ENCODE data around the gene GRM4. TPM values are rescaled to one million over a fixed set of nuclear protein-coding genes. Genes with fewer than 3 reads are reported as not detected.

The GRM4 gene
- total RNA-seq, 4 donors from 2014 or later: 0.19 TPM; not detected in 3

DNA sequence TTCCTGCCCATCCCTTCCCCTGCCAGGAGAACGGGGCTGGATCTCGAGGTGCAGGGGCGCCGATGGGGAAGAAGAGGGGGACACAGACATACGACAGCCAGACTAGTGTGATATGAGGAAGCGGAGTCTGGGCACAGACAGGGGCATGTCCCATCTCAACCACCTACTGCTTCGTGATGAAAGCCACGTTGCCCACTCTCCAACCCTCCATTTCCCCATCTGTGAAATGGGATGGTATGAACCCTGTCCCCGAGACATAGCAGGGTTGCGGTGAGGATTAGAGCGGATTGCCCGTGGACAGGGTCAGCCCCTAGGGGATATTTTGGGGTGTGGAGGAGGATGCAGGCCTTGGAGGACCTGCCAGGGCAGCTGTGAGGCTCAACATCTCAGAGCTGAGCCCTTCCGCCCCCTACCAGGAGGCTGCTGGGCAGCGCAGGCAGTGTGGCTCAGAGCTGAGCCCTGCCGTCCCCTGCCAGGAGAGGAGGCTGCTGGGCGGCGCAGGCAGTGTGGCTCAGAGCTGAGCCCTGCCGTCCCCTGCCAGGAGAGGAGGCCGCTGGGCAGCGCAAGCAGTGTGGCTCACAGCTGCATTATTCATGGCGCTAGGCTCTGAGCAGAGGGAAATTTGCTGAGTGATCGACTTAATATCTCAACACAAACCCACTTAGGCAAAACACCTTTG, 71.7 kb downstream of the GRM4 start:
- no peak for DNase-seq (ENCODE audit: low spot score in 2 of 2)
- H3K4me3 ChIP-seq (ENCODE audit: low read depth, poor library complexity, severe bottlenecking): no peak overlapping the region
- TF ChIP-seq POLR2A (IDR thresholded peaks at IDR 0.05): no peak
- TF ChIP-seq, protein P1, sequence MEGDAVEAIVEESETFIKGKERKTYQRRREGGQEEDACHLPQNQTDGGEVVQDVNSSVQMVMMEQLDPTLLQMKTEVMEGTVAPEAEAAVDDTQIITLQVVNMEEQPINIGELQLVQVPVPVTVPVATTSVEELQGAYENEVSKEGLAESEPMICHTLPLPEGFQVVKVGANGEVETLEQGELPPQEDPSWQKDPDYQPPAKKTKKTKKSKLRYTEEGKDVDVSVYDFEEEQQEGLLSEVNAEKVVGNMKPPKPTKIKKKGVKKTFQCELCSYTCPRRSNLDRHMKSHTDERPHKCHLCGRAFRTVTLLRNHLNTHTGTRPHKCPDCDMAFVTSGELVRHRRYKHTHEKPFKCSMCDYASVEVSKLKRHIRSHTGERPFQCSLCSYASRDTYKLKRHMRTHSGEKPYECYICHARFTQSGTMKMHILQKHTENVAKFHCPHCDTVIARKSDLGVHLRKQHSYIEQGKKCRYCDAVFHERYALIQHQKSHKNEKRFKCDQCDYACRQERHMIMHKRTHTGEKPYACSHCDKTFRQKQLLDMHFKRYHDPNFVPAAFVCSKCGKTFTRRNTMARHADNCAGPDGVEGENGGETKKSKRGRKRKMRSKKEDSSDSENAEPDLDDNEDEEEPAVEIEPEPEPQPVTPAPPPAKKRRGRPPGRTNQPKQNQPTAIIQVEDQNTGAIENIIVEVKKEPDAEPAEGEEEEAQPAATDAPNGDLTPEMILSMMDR (IDR thresholded peaks at IDR 0.05): no peak
- WGBS, 2 donors: 60 to 62% methylated on average over 22 of the region's 22 CpGs
- intact Hi-C loops (cut with DNase I; ENCODE audit: low total_unique reads): no loop called here

DNA sequence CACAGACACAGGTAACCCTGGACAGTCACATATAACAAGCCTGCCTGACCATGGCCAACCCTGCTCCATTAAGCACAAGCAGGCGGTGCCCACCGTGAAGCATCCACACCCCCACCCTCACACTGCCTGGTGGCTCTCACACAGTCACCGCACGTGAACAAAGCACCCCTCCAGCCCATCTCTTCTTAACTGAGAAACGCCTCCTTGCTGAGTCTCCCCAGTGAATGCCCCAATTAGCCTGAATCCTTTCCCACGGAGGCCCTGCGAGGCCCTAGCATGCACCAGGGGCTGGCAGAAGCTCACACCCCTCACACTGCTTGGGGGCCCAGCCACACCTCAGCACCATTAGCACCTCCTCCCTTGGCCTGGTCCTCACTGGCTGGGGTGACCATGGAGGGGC, 72.3 kb downstream of the GRM4 start:
- intact Hi-C loops (cut with DNase I; ENCODE audit: low total_unique reads): no loop called here
- TF ChIP-seq, protein P1 (IDR thresholded peaks at IDR 0.05): no peak
- no peak for TF ChIP-seq POLR2A (IDR thresholded peaks at IDR 0.05)
- 42% methylated on average over 7 of the region's 7 CpGs for WGBS, 2 donors
- H3K4me3 ChIP-seq (ENCODE audit: low read depth, poor library complexity, severe bottlenecking): no peak overlapping the region
- no peak for DNase-seq (ENCODE audit: low spot score in 2 of 2)

GRCh38 chr6:34072727-34073126, 73.2 kb downstream of the GRM4 start:
- TF ChIP-seq POLR2A (IDR thresholded peaks at IDR 0.05): no peak
- TF ChIP-seq, protein P1 (IDR thresholded peaks at IDR 0.05): no peak
- intact Hi-C loops (cut with DNase I; ENCODE audit: low total_unique reads): no loop called here
- DNase-seq (ENCODE audit: low spot score in 2 of 2): no peak
- H3K4me3 ChIP-seq (ENCODE audit: low read depth, poor library complexity, severe bottlenecking): no peak overlapping the region

DNA sequence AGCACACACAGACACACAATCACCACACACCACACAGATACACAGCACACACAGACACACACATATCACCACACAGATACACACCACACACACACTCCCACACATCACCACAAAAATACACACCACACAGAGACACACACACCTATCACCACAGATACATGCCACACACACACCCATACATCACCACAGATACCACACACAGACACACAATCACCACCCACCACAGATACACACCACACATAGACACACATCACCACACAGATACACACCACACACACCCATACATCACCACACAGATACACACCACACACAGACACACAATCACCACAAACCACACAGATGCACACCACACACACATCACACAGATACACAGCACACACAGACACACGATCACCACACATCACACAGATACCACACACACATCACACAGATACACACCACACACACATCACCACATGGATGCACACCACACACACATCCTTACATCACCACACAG, 74.0 kb downstream of the GRM4 start:
- TF ChIP-seq POLR2A (IDR thresholded peaks at IDR 0.05): no peak
- TF ChIP-seq, protein P1 (IDR thresholded peaks at IDR 0.05): peak in 1 of 3 donors; percentile 22
- WGBS, 2 donors: 95 to 100% methylated on average over 1 of the region's 1 CpG
- DNase-seq (ENCODE audit: low spot score in 2 of 2): no peak
- no peak overlapping the region for H3K4me3 ChIP-seq (ENCODE audit: low read depth, poor library complexity, severe bottlenecking)
- intact Hi-C loops (cut with DNase I; ENCODE audit: low total_unique reads): no loop called here

- 82 to 89% methylated on average over 3 of the region's 3 CpGs for WGBS, 2 donors
- TF ChIP-seq, protein P1 (IDR thresholded peaks at IDR 0.05): no peak
- TF ChIP-seq POLR2A (IDR thresholded peaks at IDR 0.05): no peak
- no peak overlapping the region for H3K4me3 ChIP-seq (ENCODE audit: low read depth, poor library complexity, severe bottlenecking)
- intact Hi-C loops (cut with DNase I; ENCODE audit: low total_unique reads): no loop called here
- DNase-seq (ENCODE audit: low spot score in 2 of 2): no peak
These were observed 74.6 kb downstream of the GRM4 start for GRCh38 chr6:34071136-34071883.
